ENCODE data around the gene VCP.

VCP gene

DNA sequence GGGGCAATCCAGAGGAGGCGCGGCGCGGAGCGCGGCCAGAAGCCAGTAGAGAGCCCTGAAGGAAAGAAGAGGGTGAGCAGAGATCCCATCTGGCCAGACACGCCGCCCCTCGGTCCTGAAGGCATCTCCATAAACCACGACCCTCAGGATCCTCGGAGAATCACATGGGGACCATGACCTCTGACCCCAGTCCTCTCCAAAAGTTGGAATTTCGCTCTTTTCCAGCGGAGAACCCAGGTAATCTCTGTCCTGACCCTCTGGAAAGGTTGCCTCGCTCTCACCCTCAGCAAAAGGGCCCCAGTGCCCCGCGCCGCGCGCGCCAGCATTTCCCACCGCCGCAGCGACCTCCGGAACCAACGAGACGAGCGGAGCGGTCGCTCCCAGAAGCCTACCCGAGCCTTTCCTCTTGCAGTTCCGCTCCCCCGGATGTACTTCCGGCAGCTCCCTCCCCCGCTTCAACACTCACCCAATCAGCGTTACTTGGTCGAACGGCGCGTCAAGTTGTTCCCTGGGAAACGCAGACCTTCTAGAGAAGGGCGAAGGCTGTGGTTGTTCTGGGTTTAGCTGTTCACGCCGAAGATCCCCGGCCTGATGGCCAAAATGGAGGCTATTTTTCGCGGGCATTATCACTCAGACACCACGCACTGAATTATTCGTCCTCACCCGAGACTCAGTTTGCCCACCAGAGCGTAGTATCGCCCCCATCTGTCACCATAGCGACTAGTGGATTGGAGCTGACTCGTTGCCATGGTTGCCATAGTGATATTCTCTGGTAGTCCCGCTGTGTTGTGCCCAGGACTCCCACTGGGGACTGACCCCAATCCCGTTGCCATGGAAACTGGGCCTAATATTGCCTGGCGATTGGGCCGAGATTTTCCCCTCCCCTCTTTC is 30.6 kb upstream of the VCP start, which contains the start of gene STOML2:
TSS of gene STOML2 (minus strand) at position 363 of the 891 bp plus-strand sequence. CDS start at position 326, 37 bp downstream.
- DNase-seq (ENCODE audit: low read depth): peak; percentile 97
- TF ChIP-seq, protein P1, sequence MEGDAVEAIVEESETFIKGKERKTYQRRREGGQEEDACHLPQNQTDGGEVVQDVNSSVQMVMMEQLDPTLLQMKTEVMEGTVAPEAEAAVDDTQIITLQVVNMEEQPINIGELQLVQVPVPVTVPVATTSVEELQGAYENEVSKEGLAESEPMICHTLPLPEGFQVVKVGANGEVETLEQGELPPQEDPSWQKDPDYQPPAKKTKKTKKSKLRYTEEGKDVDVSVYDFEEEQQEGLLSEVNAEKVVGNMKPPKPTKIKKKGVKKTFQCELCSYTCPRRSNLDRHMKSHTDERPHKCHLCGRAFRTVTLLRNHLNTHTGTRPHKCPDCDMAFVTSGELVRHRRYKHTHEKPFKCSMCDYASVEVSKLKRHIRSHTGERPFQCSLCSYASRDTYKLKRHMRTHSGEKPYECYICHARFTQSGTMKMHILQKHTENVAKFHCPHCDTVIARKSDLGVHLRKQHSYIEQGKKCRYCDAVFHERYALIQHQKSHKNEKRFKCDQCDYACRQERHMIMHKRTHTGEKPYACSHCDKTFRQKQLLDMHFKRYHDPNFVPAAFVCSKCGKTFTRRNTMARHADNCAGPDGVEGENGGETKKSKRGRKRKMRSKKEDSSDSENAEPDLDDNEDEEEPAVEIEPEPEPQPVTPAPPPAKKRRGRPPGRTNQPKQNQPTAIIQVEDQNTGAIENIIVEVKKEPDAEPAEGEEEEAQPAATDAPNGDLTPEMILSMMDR (IDR thresholded peaks at IDR 0.05; ENCODE audit: insufficient read depth, low read depth, low read length, missing control alignments): no peak

DNA sequence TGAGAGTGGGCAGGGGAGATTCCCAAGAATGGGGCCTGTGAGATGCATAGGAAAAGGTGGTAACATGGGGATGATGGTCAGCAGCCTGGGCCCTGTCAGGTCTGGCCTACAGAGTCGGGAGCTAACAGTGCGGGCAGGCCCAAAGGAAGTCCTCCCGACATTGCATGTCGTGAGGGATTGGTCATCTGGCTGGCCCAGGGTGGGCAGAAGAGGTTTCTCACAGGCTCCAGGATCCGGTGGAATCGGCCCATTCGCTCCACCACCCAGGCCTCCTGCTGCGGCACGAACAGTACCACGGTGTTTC is 30.0 kb upstream of the VCP start:
- TF ChIP-seq, protein P1 (IDR thresholded peaks at IDR 0.05; ENCODE audit: insufficient read depth, low read depth, low read length, missing control alignments): no peak
- H3K4me3 ChIP-seq (ENCODE audit: low read length): peak overlapping the region; percentile 88
- DNase-seq (ENCODE audit: low read depth): peak; percentile 16

More for the DNA sequence above, 30.6 kb upstream of the VCP start, which contains the start of gene STOML2:
- peak within 1 kb of the TSS; percentile 88 for H3K4me3 ChIP-seq (ENCODE audit: low read length)

- TF ChIP-seq, protein P1 (IDR thresholded peaks at IDR 0.05; ENCODE audit: insufficient read depth, low read depth, low read length, missing control alignments): no peak
- no peak overlapping the region for H3K4me3 ChIP-seq (ENCODE audit: low read length)
- DNase-seq (ENCODE audit: low read depth): no peak
Measured at GRCh38 chr9:35097573-35097972, 25.1 kb upstream of the VCP start.

GRCh38 chr9:35096035-35096849 is 23.8 kb upstream of the VCP start, which contains the start of gene PIGO:
Gene PIGO (minus strand): TSS chr9:35096591. CDS start chr9:35095565, 1,026 bp downstream.
- peak within 1 kb of the TSS; percentile 94 for H3K4me3 ChIP-seq (ENCODE audit: low read length)
- DNase-seq (ENCODE audit: low read depth): peak; percentile 91
- TF ChIP-seq, protein P1 (IDR thresholded peaks at IDR 0.05; ENCODE audit: insufficient read depth, low read depth, low read length, missing control alignments): peak; percentile 85

DNA sequence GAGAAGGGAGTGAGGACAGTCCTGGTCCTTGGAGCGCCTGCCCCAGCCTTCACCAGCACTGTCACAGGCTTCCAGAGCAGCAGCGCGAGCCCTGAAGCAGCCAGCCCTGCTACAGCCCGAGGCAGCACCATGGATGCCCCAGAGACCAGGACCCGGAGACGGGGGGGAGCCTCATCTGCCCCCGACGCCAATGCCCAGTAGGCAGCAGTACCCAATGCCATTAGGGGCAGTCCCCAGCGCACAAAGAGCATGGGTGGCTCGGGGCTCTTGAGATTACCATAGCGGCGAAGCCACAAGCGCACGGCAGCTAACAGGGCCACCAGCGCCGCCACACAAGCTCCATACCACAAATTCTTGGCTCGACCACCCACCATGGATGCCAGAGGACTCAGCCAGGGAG is 19.1 kb upstream of the VCP start:
- TF ChIP-seq, protein P1 (IDR thresholded peaks at IDR 0.05; ENCODE audit: insufficient read depth, low read depth, low read length, missing control alignments): no peak
- H3K4me3 ChIP-seq (ENCODE audit: low read length): no peak overlapping the region
- no peak for DNase-seq (ENCODE audit: low read depth)

DNA sequence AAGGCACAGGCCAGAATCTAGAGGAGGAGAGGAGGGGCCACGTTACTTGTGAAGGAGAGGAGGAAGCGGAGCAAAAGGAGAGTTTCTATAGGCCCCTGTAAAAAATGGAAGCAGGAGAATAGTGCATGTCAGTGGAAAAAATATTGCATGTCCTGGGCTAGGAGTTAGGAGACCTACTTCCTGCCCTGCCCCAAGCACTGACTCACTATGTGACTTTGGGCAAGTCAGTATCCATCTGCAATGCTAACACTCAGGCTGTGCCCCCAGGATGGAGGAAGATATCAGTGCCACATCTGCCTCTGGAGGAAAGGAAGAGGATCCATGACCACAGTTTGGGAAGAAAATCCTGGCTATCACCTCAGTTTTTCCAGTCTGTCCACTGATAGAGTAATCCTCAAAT is 17.0 kb upstream of the VCP start:
- no peak for DNase-seq (ENCODE audit: low read depth)
- TF ChIP-seq, protein P1 (IDR thresholded peaks at IDR 0.05; ENCODE audit: insufficient read depth, low read depth, low read length, missing control alignments): no peak
- H3K4me3 ChIP-seq (ENCODE audit: low read length): no peak overlapping the region
